Liver (tissue), 9 donors: ENCODE results near the gene KLF6. TPM values are rescaled to one million over a fixed set of nuclear protein-coding genes. Genes with fewer than 3 reads are reported as not detected.
"Not testable (repeated sequence)": the region's sequence is repeated elsewhere in the genome, so short reads cannot be mapped to it uniquely, and the experiment has no call there.

ENCODE experiments used
- DNase-seq: peaks from one replicate; pipeline ENCODE4 v3.0.0-alpha.2; 2017; ENCODE audit warnings: low spot score
- H3K27ac ChIP-seq, 2 donors: one replicate each; pipeline ENCODE4 v1.7.0; 2013; ENCODE audit warnings: inconsistent platforms in 2 of 2, low read length in 2 of 2, control low read depth in 1 of 2, low read depth in 1 of 2, mild to moderate bottlenecking in 1 of 2
- H3K27me3 ChIP-seq, 4 donors: one replicate each; pipeline versions ENCODE4 v1.6.1 to v1.7.0; 2013; ENCODE audit warnings: low read length in 3 of 4, inconsistent platforms in 1 of 4, mild to moderate bottlenecking in 1 of 4, moderate library complexity in 1 of 4; ENCODE audit not compliant: control insufficient read depth in 4 of 4, insufficient read depth in 4 of 4
- H3K36me3 ChIP-seq, 4 donors: one replicate each; pipeline versions ENCODE4 v1.6.1 to v1.7.0; 2013; ENCODE audit warnings: low read length in 3 of 4, mild to moderate bottlenecking in 3 of 4, low read depth in 1 of 4, moderate library complexity in 1 of 4; ENCODE audit not compliant: control insufficient read depth in 4 of 4, insufficient read depth in 3 of 4
- H3K4me1 ChIP-seq, 4 donors: one replicate each; pipeline versions ENCODE4 v1.6.1 to v1.7.0; 2013; ENCODE audit warnings: low read length in 3 of 4, mild to moderate bottlenecking in 3 of 4, moderate library complexity in 1 of 4; ENCODE audit not compliant: control insufficient read depth in 4 of 4, insufficient read depth in 4 of 4
- H3K4me3 ChIP-seq, 3 donors: one replicate each; pipeline versions ENCODE4 v1.6.1 to v1.7.0; 2013; ENCODE audit warnings: low read length in 3 of 3, control low read depth in 1 of 3, low read depth in 1 of 3, mild to moderate bottlenecking in 1 of 3
- H3K9ac ChIP-seq, 2 donors: one replicate each; pipeline ENCODE4 v1.7.0; 2013; ENCODE audit warnings: low read length in 2 of 2, mild to moderate bottlenecking in 2 of 2, moderate library complexity in 2 of 2, control low read depth in 1 of 2, low read depth in 1 of 2
- H3K9me3 ChIP-seq, 4 donors: one replicate each; pipeline versions ENCODE4 v1.6.1 to v1.7.0; 2013; ENCODE audit warnings: low read length in 3 of 4; ENCODE audit not compliant: control insufficient read depth in 4 of 4
- CTCF ChIP-seq: fragments of 150-350 bp; IDR thresholded peaks from 2 replicates; pipeline ENCODE4 v1.5.1; 2017; ENCODE audit warnings: improper control_type of control experiment, low read depth, low read length; ENCODE audit not compliant: missing input control
- EGR1 ChIP-seq, 2 donors: IDR thresholded peaks; 2 replicates each; pipeline ENCODE4 v1.6.1; 2016 to 2018; ENCODE audit warnings: antibody characterized with exemption in 2 of 2, low read depth in 2 of 2
- JUND ChIP-seq, 2 donors: IDR thresholded peaks; 2 replicates each; pipeline ENCODE4 v1.6.1; 2016; ENCODE audit warnings: antibody characterized with exemption in 2 of 2
- RXRA ChIP-seq, 2 donors: IDR thresholded peaks; 2 replicates each; pipeline ENCODE4 v1.6.1; 2017 to 2018; ENCODE audit warnings: antibody characterized with exemption in 2 of 2, mild to moderate bottlenecking in 1 of 2
- SP1 ChIP-seq: IDR thresholded peaks from 2 replicates; pipeline ENCODE4 v1.6.1; 2018; ENCODE audit warnings: antibody characterized with exemption, mild to moderate bottlenecking
- ZBTB33 ChIP-seq: IDR thresholded peaks from 2 replicates; pipeline ENCODE4 v1.6.1; 2016; ENCODE audit warnings: antibody characterized with exemption
- WGBS: extraction: QIAGEN DNeasy Blood & Tissue Kit; methylation state at CpG from one replicate; pipeline ENCODE4 v1.1.7; 2013; 5-methylcytosine and 5-hydroxymethylcytosine counted together
- polyA plus RNA-seq, 2 donors: library from polyadenylated mRNA; stranded (reverse) in 1 of 2; unstranded in 1 of 2; fragments of 200-250 nt in 1 of 2; fragments of >200 nt in 1 of 2; fragmentation: Nextera tagmentation in 1 of 2; extraction: Ambion mirVana in 1 of 2; gene quantifications; one replicate each; pipeline versions ENCODE4 v1.2.1 to v1.2.3, GENCODE V29; 2013 to 2015
- total RNA-seq, 2 donors: library from RNA; depleted of rRNA; stranded (reverse); fragments of >200 nt; gene quantifications; one replicate each; pipeline ENCODE4 v1.2.3, GENCODE V29; 2014
- TF ChIP-seq, protein P1 (sequence below): IDR thresholded peaks from 2 replicates; pipeline ENCODE4 v1.6.1; 2016; ENCODE audit warnings: antibody characterized with exemption
- TF ChIP-seq, protein P2 (sequence below): IDR thresholded peaks from 2 replicates; pipeline ENCODE4 v1.6.1; 2016; ENCODE audit warnings: antibody characterized with exemption
- TF ChIP-seq, protein P3 (sequence below): IDR thresholded peaks from 2 replicates; pipeline ENCODE4 v1.6.1; 2016; ENCODE audit warnings: antibody characterized with exemption, mild to moderate bottlenecking
- donor health status: healthy.
- donor health status: healthy.
- donor health status: healthy.
- donor health status: healthy.
- donor health status: healthy.

Gene KLF6
- total and polyA plus RNA-seq, 4 donors: 11.0 to 124 (median 22.2) TPM

GRCh38 chr10:3734111-3734510, 50.9 kb downstream of the KLF6 start:
- TF ChIP-seq EGR1 (IDR thresholded peaks at IDR 0.05; ENCODE audit: low read depth in 2 of 2): no peak
- no peak for TF ChIP-seq RXRA (IDR thresholded peaks at IDR 0.05)
- no peak for TF ChIP-seq ZBTB33
- TF ChIP-seq CTCF: no peak
- TF ChIP-seq JUND (IDR thresholded peaks at IDR 0.05): no peak
- TF ChIP-seq SP1: no peak
- TF ChIP-seq, protein P1, sequence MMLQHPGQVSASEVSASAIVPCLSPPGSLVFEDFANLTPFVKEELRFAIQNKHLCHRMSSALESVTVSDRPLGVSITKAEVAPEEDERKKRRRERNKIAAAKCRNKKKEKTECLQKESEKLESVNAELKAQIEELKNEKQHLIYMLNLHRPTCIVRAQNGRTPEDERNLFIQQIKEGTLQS: no peak
- TF ChIP-seq, protein P2, sequence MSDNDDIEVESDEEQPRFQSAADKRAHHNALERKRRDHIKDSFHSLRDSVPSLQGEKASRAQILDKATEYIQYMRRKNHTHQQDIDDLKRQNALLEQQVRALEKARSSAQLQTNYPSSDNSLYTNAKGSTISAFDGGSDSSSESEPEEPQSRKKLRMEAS: no peak
- TF ChIP-seq, protein P3, sequence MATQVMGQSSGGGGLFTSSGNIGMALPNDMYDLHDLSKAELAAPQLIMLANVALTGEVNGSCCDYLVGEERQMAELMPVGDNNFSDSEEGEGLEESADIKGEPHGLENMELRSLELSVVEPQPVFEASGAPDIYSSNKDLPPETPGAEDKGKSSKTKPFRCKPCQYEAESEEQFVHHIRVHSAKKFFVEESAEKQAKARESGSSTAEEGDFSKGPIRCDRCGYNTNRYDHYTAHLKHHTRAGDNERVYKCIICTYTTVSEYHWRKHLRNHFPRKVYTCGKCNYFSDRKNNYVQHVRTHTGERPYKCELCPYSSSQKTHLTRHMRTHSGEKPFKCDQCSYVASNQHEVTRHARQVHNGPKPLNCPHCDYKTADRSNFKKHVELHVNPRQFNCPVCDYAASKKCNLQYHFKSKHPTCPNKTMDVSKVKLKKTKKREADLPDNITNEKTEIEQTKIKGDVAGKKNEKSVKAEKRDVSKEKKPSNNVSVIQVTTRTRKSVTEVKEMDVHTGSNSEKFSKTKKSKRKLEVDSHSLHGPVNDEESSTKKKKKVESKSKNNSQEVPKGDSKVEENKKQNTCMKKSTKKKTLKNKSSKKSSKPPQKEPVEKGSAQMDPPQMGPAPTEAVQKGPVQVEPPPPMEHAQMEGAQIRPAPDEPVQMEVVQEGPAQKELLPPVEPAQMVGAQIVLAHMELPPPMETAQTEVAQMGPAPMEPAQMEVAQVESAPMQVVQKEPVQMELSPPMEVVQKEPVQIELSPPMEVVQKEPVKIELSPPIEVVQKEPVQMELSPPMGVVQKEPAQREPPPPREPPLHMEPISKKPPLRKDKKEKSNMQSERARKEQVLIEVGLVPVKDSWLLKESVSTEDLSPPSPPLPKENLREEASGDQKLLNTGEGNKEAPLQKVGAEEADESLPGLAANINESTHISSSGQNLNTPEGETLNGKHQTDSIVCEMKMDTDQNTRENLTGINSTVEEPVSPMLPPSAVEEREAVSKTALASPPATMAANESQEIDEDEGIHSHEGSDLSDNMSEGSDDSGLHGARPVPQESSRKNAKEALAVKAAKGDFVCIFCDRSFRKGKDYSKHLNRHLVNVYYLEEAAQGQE: no peak
- H3K36me3 ChIP-seq: no peaks in the 10 kb centered on the region
- no peak overlapping the region for H3K4me3 ChIP-seq
- no peaks in the 10 kb centered on the region for H3K4me1 ChIP-seq
- H3K27ac ChIP-seq: no peak overlapping the region
- H3K9me3 ChIP-seq: no peaks in the 10 kb centered on the region
- 97% methylated on average over 3 of the region's 3 CpGs for WGBS
- DNase-seq: no peak
- no peaks in the 10 kb centered on the region for H3K27me3 ChIP-seq
- H3K9ac ChIP-seq: no peak overlapping the region

DNA sequence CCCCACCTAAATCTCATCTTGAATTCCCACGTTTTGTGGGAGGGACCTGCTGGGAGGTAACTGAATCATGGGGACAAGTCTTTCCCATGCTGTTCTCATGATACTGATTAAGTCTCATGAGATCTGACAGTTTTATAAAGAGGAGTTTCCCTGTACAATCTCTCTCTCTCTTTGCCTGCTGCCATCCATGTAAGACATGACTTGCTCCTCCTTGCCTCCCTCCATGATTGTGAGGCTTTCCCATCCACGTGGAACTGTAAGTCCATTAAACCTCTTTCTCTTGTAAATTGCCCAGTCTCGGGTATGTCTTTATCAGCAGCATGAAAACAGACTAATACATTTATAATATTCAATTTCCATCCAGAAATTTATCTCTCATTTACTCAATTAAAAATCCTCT, 52.8 kb downstream of the KLF6 start:
- not testable (repeated sequence) for H3K4me1 ChIP-seq, DNase-seq, H3K27me3 ChIP-seq, H3K4me3 ChIP-seq, H3K36me3 ChIP-seq, H3K27ac ChIP-seq, H3K9ac ChIP-seq, H3K9me3 ChIP-seq
- 93% methylated on average over 3 of the region's 3 CpGs for WGBS
